HEK293 (cell line): ENCODE data around the gene SPINK4.
A peak's percentile ranks its signal among the peaks of the same experiment; 100 is the strongest.

Experiments
- CTCF ChIA-PET: fragments of 350-600 bp; formaldehyde crosslinking; extraction: SDS; loops from one replicate; lab custom pipeline; 2021; ENCODE audit warnings: antibody characterized with exemption; lab: Yijun Ruan, JAX
- POLR2A ChIA-PET: fragments of 300-600 bp; formaldehyde crosslinking; extraction: SDS; loops from one replicate; lab custom pipeline; 2020; ENCODE audit warnings: antibody characterized with exemption, inconsistent platforms; lab: Yijun Ruan, JAX
- H3K27ac ChIP-seq: fragments of 200-500 bp; sonication (Bioruptor generic); 2 replicates; pipeline ENCODE4 v1.5.1; 2014; ENCODE audit warnings: low read depth, low read length, control low read depth, inconsistent platforms; ENCODE audit errors: extremely low read depth
- H3K36me3 ChIP-seq, 2 experiments: fragments of 200-500 bp in 1 of 2; sonication (Bioruptor generic) in 1 of 2; 1 replicate in 1 of 2; 2 replicates in 1 of 2; pipeline ENCODE4 v1.5.1; 2014 to 2017; ENCODE audit warnings: inconsistent platforms in 2 of 2, low read length in 2 of 2; ENCODE audit not compliant: control insufficient read depth in 2 of 2, insufficient read depth in 1 of 2
- H3K4me1 ChIP-seq: fragments of 200-500 bp; sonication (Bioruptor generic); 2 replicates; pipeline ENCODE4 v1.5.1; 2014; ENCODE audit warnings: mild to moderate bottlenecking, low read length, inconsistent platforms; ENCODE audit not compliant: control insufficient read depth, insufficient read depth
- H3K4me3 ChIP-seq: 2 replicates; pipeline ENCODE4 v1.5.1; 2011; ENCODE audit warnings: low read depth, mild to moderate bottlenecking, control low read depth, low read length, moderate library complexity
- H3K9me3 ChIP-seq: fragments of 200-500 bp; sonication (Bioruptor generic); 2 replicates; pipeline ENCODE4 v1.5.1; 2014; ENCODE audit warnings: low read depth, low read length, inconsistent platforms; ENCODE audit not compliant: control insufficient read depth, insufficient read depth
- GLI2 ChIP-seq: fragments of 450-650 bp; formaldehyde crosslinking; IDR thresholded peaks from 2 replicates; pipeline ENCODE4; 2017; ENCODE audit warnings: missing biosample characterization, missing genetic modification characterization, low read depth, borderline replicate concordance
- SP3 ChIP-seq: fragments of 450-650 bp; formaldehyde crosslinking; IDR thresholded peaks from 2 replicates; pipeline ENCODE4 v1.5.1; 2016; ENCODE audit warnings: missing biosample characterization, missing genetic modification characterization
- WT1 ChIP-seq: fragments of 450-650 bp; formaldehyde crosslinking; IDR thresholded peaks from 2 replicates; pipeline ENCODE4 v1.5.1; 2016; ENCODE audit warnings: missing biosample characterization, missing genetic modification characterization
- ZBTB11 ChIP-seq: fragments of 450-650 bp; formaldehyde crosslinking; conservative IDR thresholded peaks from 2 replicates; pipeline ENCODE4 v1.5.1; 2016; ENCODE audit warnings: low read depth, missing biosample characterization, missing genetic modification characterization
- ZBTB17 ChIP-seq: fragments of 450-650 bp; formaldehyde crosslinking; IDR thresholded peaks from 2 replicates; pipeline ENCODE4 v1.5.1; 2016; ENCODE audit warnings: missing biosample characterization, missing genetic modification characterization
- ZBTB21 ChIP-seq: fragments of 450-650 bp; formaldehyde crosslinking; IDR thresholded peaks from 2 replicates; pipeline ENCODE4 v1.5.1; 2017; ENCODE audit warnings: missing biosample characterization, missing genetic modification characterization
- ZNF133 ChIP-seq: fragments of 450-650 bp; formaldehyde crosslinking; IDR thresholded peaks from 2 replicates; pipeline ENCODE4 v1.5.1; 2016; ENCODE audit warnings: missing biosample characterization, missing genetic modification characterization
- ZNF274 ChIP-seq, 2 experiments: fragments of 200-500 bp in 1 of 2; fragments of 450-650 bp in 1 of 2; sonication (Bioruptor generic) in 1 of 2; formaldehyde crosslinking in 1 of 2; IDR thresholded peaks; 2 replicates each; pipeline versions ENCODE4 v1.5.1 to v1.6.1; 2014 to 2016; ENCODE audit warnings: borderline replicate concordance in 1 of 2, inconsistent platforms in 1 of 2, low read length in 1 of 2, missing biosample characterization in 1 of 2, missing genetic modification characterization in 1 of 2
- ZNF280D ChIP-seq: fragments of 450-650 bp; formaldehyde crosslinking; IDR thresholded peaks from 2 replicates; pipeline ENCODE4 v1.5.1; 2016; ENCODE audit warnings: missing biosample characterization, missing genetic modification characterization
- ZNF366 ChIP-seq: fragments of 450-650 bp; formaldehyde crosslinking; conservative IDR thresholded peaks from 2 replicates; pipeline ENCODE4 v1.5.1; 2016; ENCODE audit warnings: missing biosample characterization, missing genetic modification characterization
- ZNF501 ChIP-seq: fragments of 450-650 bp; formaldehyde crosslinking; IDR thresholded peaks from 2 replicates; pipeline ENCODE4 v1.5.1; 2016; ENCODE audit warnings: missing biosample characterization, missing genetic modification characterization
- ZNF549 ChIP-seq: fragments of 450-650 bp; IDR thresholded peaks from 2 replicates; pipeline ENCODE4 v1.5.1; 2018; ENCODE audit warnings: missing biosample characterization, missing genetic modification characterization, mild to moderate bottlenecking, inconsistent platforms, moderate library complexity
- ZNF558 ChIP-seq: fragments of 450-650 bp; formaldehyde crosslinking; IDR thresholded peaks from 2 replicates; pipeline ENCODE4 v1.5.1; 2016; ENCODE audit warnings: missing biosample characterization, missing genetic modification characterization
- ZNF560 ChIP-seq: fragments of 450-650 bp; formaldehyde crosslinking; IDR thresholded peaks from 2 replicates; pipeline ENCODE4 v1.5.1; 2017; ENCODE audit warnings: missing biosample characterization, missing genetic modification characterization, borderline replicate concordance
- ZNF600 ChIP-seq: fragments of 450-650 bp; formaldehyde crosslinking; IDR thresholded peaks from 2 replicates; pipeline ENCODE4 v1.5.1; 2016; ENCODE audit warnings: missing biosample characterization, missing genetic modification characterization
- ZNF664 ChIP-seq: fragments of 450-650 bp; formaldehyde crosslinking; IDR thresholded peaks from 2 replicates; pipeline ENCODE4 v1.5.1; 2016; ENCODE audit warnings: missing biosample characterization, missing genetic modification characterization
- ZNF677 ChIP-seq: fragments of 450-650 bp; IDR thresholded peaks from 2 replicates; pipeline ENCODE4 v1.5.0; 2018; ENCODE audit warnings: missing biosample characterization, mild to moderate bottlenecking, missing genetic modification characterization, moderate library complexity
- ZNF76 ChIP-seq: fragments of 450-650 bp; formaldehyde crosslinking; IDR thresholded peaks from 2 replicates; pipeline ENCODE4; 2016; ENCODE audit warnings: low read depth, missing biosample characterization, missing genetic modification characterization, borderline replicate concordance
- ZSCAN30 ChIP-seq: fragments of 450-650 bp; IDR thresholded peaks from 2 replicates; pipeline ENCODE4 v1.5.1; 2018; ENCODE audit warnings: missing biosample characterization, mild to moderate bottlenecking, missing genetic modification characterization, moderate library complexity
- ZXDB ChIP-seq: fragments of 450-650 bp; formaldehyde crosslinking; IDR thresholded peaks from 2 replicates; pipeline ENCODE4 v1.5.1; 2016; ENCODE audit warnings: missing biosample characterization, missing genetic modification characterization
- TF ChIP-seq, protein P1 (sequence below): fragments of 450-650 bp; formaldehyde crosslinking; IDR thresholded peaks from 2 replicates; pipeline ENCODE4 v1.5.1; 2016; ENCODE audit warnings: missing biosample characterization, missing genetic modification characterization

SPINK4 gene

DNA sequence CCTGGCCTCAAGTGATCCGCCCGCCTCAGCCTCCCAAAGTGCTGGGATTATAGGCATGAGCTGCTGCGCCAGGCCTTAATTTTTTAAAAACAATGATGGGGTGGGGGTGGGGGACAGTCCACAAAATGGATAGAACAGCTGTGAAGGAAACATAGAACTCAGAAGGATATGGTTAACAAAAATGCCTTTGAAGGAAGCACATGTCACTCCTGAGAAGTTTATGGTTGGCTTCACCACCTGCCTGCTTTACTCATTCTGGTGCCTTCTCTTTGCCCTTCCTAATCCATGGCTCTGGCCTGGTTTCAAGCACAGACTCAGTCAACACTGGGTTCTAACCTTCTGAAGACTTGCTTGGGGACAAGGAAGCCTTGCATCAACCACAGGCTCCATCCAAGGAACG, 14.2 kb downstream of the SPINK4 start:
- no peak overlapping the region for H3K27ac ChIP-seq
- no peak overlapping the region for H3K4me3 ChIP-seq
- CTCF ChIA-PET = interaction anchor here (0.5 to 1.1 kb wide), 3 partner anchors 16 to 760 kb away, joined by 3 to 4 read pairs (median 3); no protein-coding TSS in a partner anchor
- TF ChIP-seq ZNF76 (tag by site-specific recombination) (no peak), ZNF600 (tag by site-specific recombination) (no peak), ZNF501 (tag by site-specific recombination) (no peak), ZSCAN30 (no peak)
- TF ChIP-seq, protein P1, sequence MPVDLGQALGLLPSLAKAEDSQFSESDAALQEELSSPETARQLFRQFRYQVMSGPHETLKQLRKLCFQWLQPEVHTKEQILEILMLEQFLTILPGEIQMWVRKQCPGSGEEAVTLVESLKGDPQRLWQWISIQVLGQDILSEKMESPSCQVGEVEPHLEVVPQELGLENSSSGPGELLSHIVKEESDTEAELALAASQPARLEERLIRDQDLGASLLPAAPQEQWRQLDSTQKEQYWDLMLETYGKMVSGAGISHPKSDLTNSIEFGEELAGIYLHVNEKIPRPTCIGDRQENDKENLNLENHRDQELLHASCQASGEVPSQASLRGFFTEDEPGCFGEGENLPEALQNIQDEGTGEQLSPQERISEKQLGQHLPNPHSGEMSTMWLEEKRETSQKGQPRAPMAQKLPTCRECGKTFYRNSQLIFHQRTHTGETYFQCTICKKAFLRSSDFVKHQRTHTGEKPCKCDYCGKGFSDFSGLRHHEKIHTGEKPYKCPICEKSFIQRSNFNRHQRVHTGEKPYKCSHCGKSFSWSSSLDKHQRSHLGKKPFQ (tag by site-specific recombination) = no peak
- TF ChIP-seq, all 188 proteins: peak for 0
- POLR2A ChIA-PET = no interaction called here
- H3K36me3 ChIP-seq = peaks cover 20 to 80% of the 10 kb centered on the region in 2 experiments
- no peaks in the 10 kb centered on the region for H3K4me1 ChIP-seq
- H3K9me3 ChIP-seq = no peaks in the 10 kb centered on the region

DNA sequence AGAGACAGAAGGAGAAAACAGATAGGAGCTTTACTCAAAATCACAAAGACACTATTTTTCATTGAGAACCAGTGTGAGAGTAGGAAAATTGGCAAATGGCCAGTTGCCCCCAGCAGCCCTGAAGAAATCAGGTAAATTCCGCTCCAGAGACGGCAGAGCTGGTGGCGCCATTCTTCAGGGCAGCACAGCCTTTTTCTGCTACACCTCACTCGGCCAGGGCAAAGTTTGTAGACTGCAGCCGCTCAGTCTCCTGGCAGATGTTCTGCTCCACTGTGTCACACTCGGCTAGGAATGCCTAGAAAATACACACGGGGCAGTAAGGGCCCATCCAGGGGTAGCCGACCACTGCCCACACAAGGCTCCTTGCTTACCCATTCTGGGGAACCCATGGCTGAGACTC, 15.0 kb downstream of the SPINK4 start:
- Histone ChIP-seq H3K4me3 (no peak overlapping the region), H3K4me1 (no peaks in the 10 kb centered on the region), H3K27ac (no peak overlapping the region), H3K9me3 (no peaks in the 10 kb centered on the region), H3K36me3 (peaks cover 23 to 80% of the 10 kb centered on the region in 2 experiments)
- ChIA-PET POLR2A (interaction anchor here (1.1 kb wide), 1 partner anchor 8 kb away, joined by 3 read pairs; no protein-coding TSS in a partner anchor), CTCF (no interaction called here)
- peak; percentile 29; the same call in 1 of the 2 replicates for TF ChIP-seq ZBTB17
- TF ChIP-seq ZNF366 (tag by site-specific recombination) = no peak
- no peak for TF ChIP-seq ZNF133 (tag by site-specific recombination)
- TF ChIP-seq GLI2 (tag by site-specific recombination) = no peak
- TF ChIP-seq ZBTB21 = no peak

DNA sequence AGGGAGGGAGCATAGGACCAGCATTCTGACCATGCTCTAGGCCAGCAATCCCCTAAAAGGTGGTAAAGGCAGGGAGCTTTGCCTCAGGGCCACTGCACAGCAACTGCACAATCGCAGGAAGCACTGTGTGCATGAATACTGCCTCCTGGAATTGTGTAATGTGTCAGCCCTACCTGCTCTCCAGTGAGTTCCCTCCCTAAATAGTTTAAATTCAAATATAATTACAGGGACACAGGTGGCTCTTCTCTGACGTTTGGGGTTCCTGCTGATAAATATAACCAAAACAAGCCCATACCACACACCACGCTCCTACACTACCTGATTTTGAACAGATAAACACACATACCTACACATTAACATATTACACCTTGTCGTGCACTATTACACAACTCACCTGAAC, 15.5 kb downstream of the SPINK4 start:
- H3K27ac ChIP-seq = no peak overlapping the region
- no peak overlapping the region for H3K4me3 ChIP-seq
- H3K36me3 ChIP-seq = peaks cover 23 to 80% of the 10 kb centered on the region in 2 experiments
- H3K4me1 ChIP-seq = no peaks in the 10 kb centered on the region
- ChIA-PET CTCF (no interaction called here), POLR2A (interaction anchor here (1.1 kb wide), 1 partner anchor 8 kb away, joined by 3 read pairs; no protein-coding TSS in a partner anchor)
- H3K9me3 ChIP-seq = no peaks in the 10 kb centered on the region
- TF ChIP-seq ZBTB11 (tag by site-specific recombination) = no peak
- TF ChIP-seq ZNF560 (tag by site-specific recombination) = no peak
- no peak for TF ChIP-seq WT1 (tag by site-specific recombination)
- TF ChIP-seq, all 188 proteins: peak for 0

- H3K4me3 ChIP-seq = no peak overlapping the region
- H3K9me3 ChIP-seq = no peaks in the 10 kb centered on the region
- no peaks in the 10 kb centered on the region for H3K4me1 ChIP-seq
- POLR2A ChIA-PET = no interaction called here
- H3K36me3 ChIP-seq = peaks cover 23 to 86% of the 10 kb centered on the region in 2 experiments
- CTCF ChIA-PET = no interaction called here
- no peak overlapping the region for H3K27ac ChIP-seq
- TF ChIP-seq ZNF274 (IDR thresholded peaks at IDR 0.05; ENCODE audit: low read length) (no peak), ZNF274 (tag by site-specific recombination; IDR thresholded peaks at IDR 0.05; ENCODE audit: borderline replicate concordance) (no peak), ZNF280D (tag by site-specific recombination) (no peak), SP3 (tag by site-specific recombination) (no peak), ZXDB (no peak), ZNF558 (tag by site-specific recombination) (no peak), ZNF664 (no peak), ZNF677 (tag by site-specific recombination) (no peak), ZNF549 (tag by site-specific recombination) (no peak)
Measured at GRCh38 chr9:33256236-33256635, 16.3 kb downstream of the SPINK4 start.
